Colonic mucosa (tissue), 4 donors: ENCODE data around the gene C12orf60. TPM values are rescaled to one million over a fixed set of nuclear protein-coding genes. Genes with fewer than 3 reads are reported as not detected.

Source experiments
- DNase-seq: peaks from one replicate; pipeline ENCODE4 v3.0.0-alpha.2; 2020
- H3K27ac ChIP-seq: fragments of 200-600 bp; one replicate; pipeline ENCODE4 v1.8.0; 2021
- H3K27me3 ChIP-seq: fragments of 200-600 bp; one replicate; pipeline ENCODE4 v1.8.0; 2021
- H3K36me3 ChIP-seq: fragments of 200-600 bp; one replicate; pipeline ENCODE4 v1.8.0; 2021
- H3K4me1 ChIP-seq: fragments of 200-600 bp; one replicate; pipeline ENCODE4 v1.8.0; 2021; ENCODE audit warnings: mild to moderate bottlenecking
- H3K4me3 ChIP-seq: fragments of 200-600 bp; one replicate; pipeline ENCODE4 v1.8.0; 2021
- H3K9ac ChIP-seq, 2 donors: one replicate each; pipeline ENCODE4 v1.7.0; 2013; ENCODE audit warnings: control low read depth in 2 of 2, low read depth in 2 of 2, low read length in 2 of 2
- H3K9me3 ChIP-seq: fragments of 200-600 bp; one replicate; pipeline ENCODE4 v1.8.0; 2021
- intact Hi-C: fragments of 100-400 bp; cut with DNase I; formaldehyde crosslinking; loops from one replicate; pipeline ENCODE4 v1.14.1; 2022
- total RNA-seq, 2 donors: library from RNA; stranded (reverse); fragmentation: NEBNext Ultra II Directional in 1 of 2; extraction: Animal tissue kit (Norgen Biotek cat#: 25700) in 1 of 2; gene quantifications; one replicate each; pipeline ENCODE4 v1.2.1, GENCODE V29; 2021
- TF ChIP-seq, protein P1 (sequence below): fragments of 200-600 bp; IDR thresholded peaks from one replicate; pipeline ENCODE4 v1.8.0; 2022; ENCODE audit warnings: antibody characterized with exemption, mild to moderate bottlenecking
- donor health status: healthy.
- donor health status: DM: no; HTN: no; CAD: no.
- donor health status: DM: no; HTN: no; CAD: no.

C12orf60 gene
- total RNA-seq, 2 donors from 2014 or later: 0.42 to 0.89 TPM

DNA sequence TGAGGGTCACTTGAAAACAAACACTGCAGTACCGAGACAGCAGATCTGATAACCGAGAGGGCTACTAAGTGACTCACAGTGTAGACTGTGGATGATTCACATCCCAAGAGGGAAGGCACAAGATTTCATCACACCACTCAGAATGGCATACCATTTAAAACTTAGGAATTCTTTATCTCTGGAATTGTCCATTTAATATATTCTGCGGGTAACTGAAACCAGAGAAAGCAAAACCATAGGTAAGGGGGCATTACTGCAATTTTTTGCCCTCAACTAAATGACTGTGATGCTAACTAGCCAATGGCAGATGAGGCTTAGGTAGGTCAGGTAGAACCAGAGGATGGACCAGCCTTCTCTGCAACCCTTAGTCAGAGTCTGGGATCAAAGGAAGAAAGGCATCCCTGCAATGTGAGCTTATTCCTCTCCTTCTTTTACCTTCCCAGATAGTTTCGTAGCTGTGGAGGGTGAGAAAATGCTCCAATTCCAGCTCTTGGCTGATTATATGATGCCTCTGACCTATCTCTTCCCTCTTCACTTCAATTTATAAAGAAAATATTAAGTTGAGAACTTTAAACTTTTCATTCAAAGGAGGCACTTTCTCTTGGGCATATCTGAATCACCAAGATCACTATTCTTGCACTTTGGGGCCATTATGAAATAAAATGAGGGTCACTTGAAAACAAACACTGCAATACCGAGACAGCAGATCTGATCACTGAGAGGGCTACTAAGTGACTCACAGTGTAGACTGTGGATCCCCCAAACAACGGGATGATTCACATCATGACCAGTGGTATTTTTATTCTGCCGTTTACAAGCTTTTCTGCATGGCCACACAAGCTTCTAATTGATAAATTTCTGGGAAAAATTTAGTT, 33.1 kb downstream of the C12orf60 start:
- TF ChIP-seq, protein P1, sequence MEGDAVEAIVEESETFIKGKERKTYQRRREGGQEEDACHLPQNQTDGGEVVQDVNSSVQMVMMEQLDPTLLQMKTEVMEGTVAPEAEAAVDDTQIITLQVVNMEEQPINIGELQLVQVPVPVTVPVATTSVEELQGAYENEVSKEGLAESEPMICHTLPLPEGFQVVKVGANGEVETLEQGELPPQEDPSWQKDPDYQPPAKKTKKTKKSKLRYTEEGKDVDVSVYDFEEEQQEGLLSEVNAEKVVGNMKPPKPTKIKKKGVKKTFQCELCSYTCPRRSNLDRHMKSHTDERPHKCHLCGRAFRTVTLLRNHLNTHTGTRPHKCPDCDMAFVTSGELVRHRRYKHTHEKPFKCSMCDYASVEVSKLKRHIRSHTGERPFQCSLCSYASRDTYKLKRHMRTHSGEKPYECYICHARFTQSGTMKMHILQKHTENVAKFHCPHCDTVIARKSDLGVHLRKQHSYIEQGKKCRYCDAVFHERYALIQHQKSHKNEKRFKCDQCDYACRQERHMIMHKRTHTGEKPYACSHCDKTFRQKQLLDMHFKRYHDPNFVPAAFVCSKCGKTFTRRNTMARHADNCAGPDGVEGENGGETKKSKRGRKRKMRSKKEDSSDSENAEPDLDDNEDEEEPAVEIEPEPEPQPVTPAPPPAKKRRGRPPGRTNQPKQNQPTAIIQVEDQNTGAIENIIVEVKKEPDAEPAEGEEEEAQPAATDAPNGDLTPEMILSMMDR: no peak
- H3K27me3 ChIP-seq: no peaks in the 10 kb centered on the region
- H3K9me3 ChIP-seq: no peaks in the 10 kb centered on the region
- H3K27ac ChIP-seq: no peak overlapping the region
- no peak for DNase-seq
- no peaks in the 10 kb centered on the region for H3K36me3 ChIP-seq
- no peak overlapping the region for H3K9ac ChIP-seq
- H3K4me1 ChIP-seq: no peaks in the 10 kb centered on the region
- intact Hi-C loops: no loop called here
- no peak overlapping the region for H3K4me3 ChIP-seq

GRCh38 chr12:14839262-14839661, 35.8 kb downstream of the C12orf60 start:
- Histone ChIP-seq H3K27me3 (no peaks in the 10 kb centered on the region), H3K36me3 (no peaks in the 10 kb centered on the region), H3K4me3 (no peak overlapping the region), H3K4me1 (no peaks in the 10 kb centered on the region), H3K27ac (no peak overlapping the region), H3K9me3 (no peaks in the 10 kb centered on the region), H3K9ac (no peak overlapping the region)
- TF ChIP-seq, protein P1: no peak
- intact Hi-C loops: no loop called here
- no peak for DNase-seq

DNA sequence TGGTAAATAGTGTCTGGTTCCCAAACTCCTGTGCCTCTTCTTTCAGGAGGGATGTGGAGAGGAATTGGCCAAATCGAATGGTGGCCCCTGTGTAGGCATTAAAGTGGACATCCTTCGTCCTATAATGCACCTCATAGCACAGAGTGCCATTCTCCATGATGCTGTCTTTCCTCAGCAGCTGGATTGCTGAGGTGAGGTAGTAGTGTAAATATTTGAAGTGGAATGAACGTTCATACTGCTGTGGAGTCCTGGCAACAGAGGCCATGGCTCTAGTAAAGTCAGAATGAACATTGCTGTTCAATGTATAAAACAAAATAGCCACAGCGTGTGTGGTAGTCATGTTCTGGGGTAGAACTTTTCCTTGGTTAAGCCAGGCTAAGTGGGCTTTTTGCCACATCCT, 37.1 kb downstream of the C12orf60 start:
- H3K27me3 ChIP-seq: no peaks in the 10 kb centered on the region
- no peak overlapping the region for H3K27ac ChIP-seq
- H3K9ac ChIP-seq: no peak overlapping the region
- H3K4me3 ChIP-seq: no peak overlapping the region
- no peaks in the 10 kb centered on the region for H3K9me3 ChIP-seq
- no peaks in the 10 kb centered on the region for H3K36me3 ChIP-seq
- TF ChIP-seq, protein P1: no peak
- DNase-seq: no peak
- no peaks in the 10 kb centered on the region for H3K4me1 ChIP-seq
- intact Hi-C loops: loop anchor here (5.0 to 10.0 kb wide), 2 partner anchors 116 to 432 kb away; no protein-coding TSS in a partner anchor

- H3K4me3 ChIP-seq: no peak overlapping the region
- no peak for DNase-seq
- H3K4me1 ChIP-seq: no peaks in the 10 kb centered on the region
- no peaks in the 10 kb centered on the region for H3K27me3 ChIP-seq
- H3K9me3 ChIP-seq: no peaks in the 10 kb centered on the region
- H3K9ac ChIP-seq: no peak overlapping the region
- TF ChIP-seq, protein P1: no peak
- intact Hi-C loops: loop anchor here (5.0 to 10.0 kb wide), 2 partner anchors 117 to 431 kb away; no protein-coding TSS in a partner anchor
- no peaks in the 10 kb centered on the region for H3K36me3 ChIP-seq
- no peak overlapping the region for H3K27ac ChIP-seq
Observed at GRCh38 chr12:14841761-14842160, 38.3 kb downstream of the C12orf60 start.

- Histone ChIP-seq H3K9ac (no peak overlapping the region), H3K9me3 (no peaks in the 10 kb centered on the region), H3K36me3 (no peaks in the 10 kb centered on the region), H3K4me1 (no peaks in the 10 kb centered on the region), H3K27ac (no peak overlapping the region), H3K4me3 (no peak overlapping the region), H3K27me3 (no peaks in the 10 kb centered on the region)
- TF ChIP-seq, protein P1: no peak
- intact Hi-C loops: loop anchor here (5.0 to 10.0 kb wide), 2 partner anchors 118 to 430 kb away; no protein-coding TSS in a partner anchor
- no peak for DNase-seq
Observed at GRCh38 chr12:14842315-14842714, 38.8 kb downstream of the C12orf60 start.
